IMR-90 (cell line): Measurements from ENCODE around the gene SPSB4. TPM values are rescaled to one million over a fixed set of nuclear protein-coding genes. Genes with fewer than 3 reads are reported as not detected.

Experiments used
- ATAC-seq: fragments of 200-7000 bp; cut with Tn5 transposase; 2 replicates; pipeline ENCODE4 v1.9.1; 2020; ENCODE audit warnings: low read depth, mild to moderate bottlenecking, moderate library complexity
- BruUV-seq: library from RNA; stranded (reverse); fragments of 400-500 nt; replicated peaks from 2 replicates; lab custom pipeline; 2021; lab: Mats Ljungman, UMichigan
- CTCF ChIA-PET: fragments of 300-600 bp; formaldehyde crosslinking; extraction: SDS; loops from one replicate; lab custom pipeline; 2021; ENCODE audit warnings: antibody characterized with exemption; lab: Yijun Ruan, JAX
- POLR2A ChIA-PET: fragments of 300-600 bp; sonication (Branson Sonifier 250); formaldehyde crosslinking; loops from one replicate; lab custom pipeline; 2022; ENCODE audit warnings: antibody characterized with exemption; ENCODE audit not compliant: unreplicated experiment; lab: Charles Lee
- DNase-seq: peaks from one replicate; pipeline ENCODE4 v3.0.0; 2013
- H2AFZ ChIP-seq: replicated peaks from 2 replicates; pipeline ENCODE3; 2013; ENCODE audit warnings: low read length, mild to moderate bottlenecking; ENCODE audit not compliant: poor library complexity
- H2AK5ac ChIP-seq: 2 replicates; pipeline ENCODE4 v1.6.1; 2013; ENCODE audit warnings: low read depth, low read length, inconsistent platforms
- H2AK9ac ChIP-seq: replicated peaks from 2 replicates; pipeline ENCODE3; 2013; ENCODE audit warnings: mild to moderate bottlenecking, low read depth, low read length, moderate library complexity; ENCODE audit not compliant: poor library complexity
- H2BK120ac ChIP-seq: 2 replicates; pipeline ENCODE4 v1.6.1; 2013; ENCODE audit warnings: low read depth, low read length, inconsistent platforms
- H2BK15ac ChIP-seq: 3 replicates; pipeline ENCODE4 v1.6.1; 2013; ENCODE audit warnings: low read depth, low read length, inconsistent platforms
- H2BK20ac ChIP-seq: 2 replicates; pipeline ENCODE4 v1.6.1; 2013; ENCODE audit warnings: low read depth, mild to moderate bottlenecking, inconsistent platforms, low read length, moderate library complexity
- H2BK5ac ChIP-seq: 2 replicates; pipeline ENCODE4 v1.6.1; 2013; ENCODE audit warnings: mild to moderate bottlenecking, low read depth, low read length, inconsistent platforms; ENCODE audit not compliant: poor library complexity, severe bottlenecking
- H3K14ac ChIP-seq: replicated peaks from 2 replicates; pipeline ENCODE4 v1.6.1; 2013; ENCODE audit warnings: low read depth, low read length, inconsistent platforms
- H3K18ac ChIP-seq: 2 replicates; pipeline ENCODE4 v1.6.1; 2013; ENCODE audit warnings: low read depth, low read length, control low read depth
- H3K23ac ChIP-seq: 2 replicates; pipeline ENCODE4 v1.6.1; 2013; ENCODE audit warnings: low read depth, low read length, inconsistent platforms
- H3K27ac ChIP-seq: 2 replicates; pipeline ENCODE4 v1.5.1; 2013; ENCODE audit warnings: mild to moderate bottlenecking, control low read depth, low read length; ENCODE audit not compliant: insufficient read depth
- H3K27me3 ChIP-seq: 2 replicates; pipeline ENCODE4 v1.6.1; 2013; ENCODE audit warnings: low read length; ENCODE audit not compliant: control insufficient read depth, insufficient read depth
- H3K36me3 ChIP-seq: 2 replicates; pipeline ENCODE4 v1.6.1; 2013; ENCODE audit warnings: low read length, mixed read lengths; ENCODE audit not compliant: control insufficient read depth, insufficient read depth
- H3K4ac ChIP-seq: 2 replicates; pipeline ENCODE4 v1.6.1; 2013; ENCODE audit warnings: low read depth, low read length, inconsistent platforms
- H3K4me1 ChIP-seq: 2 replicates; pipeline ENCODE4 v1.6.1; 2013; ENCODE audit warnings: low read length, mixed read lengths; ENCODE audit not compliant: control insufficient read depth, insufficient read depth
- H3K4me2 ChIP-seq: 2 replicates; pipeline ENCODE4 v1.6.1; 2013; ENCODE audit warnings: low read depth, mild to moderate bottlenecking, control low read depth, low read length, moderate library complexity
- H3K4me3 ChIP-seq: 2 replicates; pipeline ENCODE4 v1.5.1; 2013; ENCODE audit warnings: low read depth, mild to moderate bottlenecking, control low read depth, low read length, moderate library complexity; ENCODE audit not compliant: insufficient read depth
- H3K56ac ChIP-seq: 2 replicates; pipeline ENCODE4 v1.6.1; 2013; ENCODE audit warnings: low read length, inconsistent platforms; ENCODE audit not compliant: insufficient read depth; ENCODE audit errors: extremely low read depth
- H3K79me1 ChIP-seq, 2 experiments: 2 replicates each; pipeline ENCODE4 v1.6.1; 2013; ENCODE audit warnings: low read length in 2 of 2, inconsistent platforms in 1 of 2, low read depth in 1 of 2
- H3K9ac ChIP-seq: 2 replicates; pipeline ENCODE4 v1.6.1; 2013; ENCODE audit warnings: low read depth, low read length, control low read depth
- H3K9me1 ChIP-seq: 2 replicates; pipeline ENCODE4 v1.6.1; 2013; ENCODE audit warnings: low read length, inconsistent platforms; ENCODE audit not compliant: insufficient read depth
- H3K9me3 ChIP-seq: 2 replicates; pipeline ENCODE4 v1.6.1; 2013; ENCODE audit warnings: low read length; ENCODE audit not compliant: control insufficient read depth, insufficient read depth
- H4K20me1 ChIP-seq: 2 replicates; pipeline ENCODE4 v1.6.1; 2013; ENCODE audit warnings: low read length, inconsistent platforms; ENCODE audit not compliant: insufficient read depth
- H4K5ac ChIP-seq: 2 replicates; pipeline ENCODE4 v1.6.1; 2013; ENCODE audit warnings: mild to moderate bottlenecking, low read depth, low read length, control low read depth
- H4K8ac ChIP-seq, 2 experiments: 2 replicates each; pipeline ENCODE4 v1.6.1; 2013; ENCODE audit warnings: low read depth in 2 of 2, low read length in 2 of 2, control low read depth in 1 of 2, inconsistent platforms in 1 of 2
- H4K91ac ChIP-seq: 2 replicates; pipeline ENCODE4 v1.6.1; 2013; ENCODE audit warnings: low read depth, low read length, inconsistent platforms; ENCODE audit not compliant: insufficient read depth
- BHLHE40 ChIP-seq: fragments of 150-350 bp; IDR thresholded peaks from 2 replicates; pipeline ENCODE4 v1.6.1; 2016; ENCODE audit warnings: mild to moderate bottlenecking, low read depth, low read length
- CEBPB ChIP-seq: IDR thresholded peaks from 2 replicates; pipeline ENCODE4 v1.6.1; 2012; ENCODE audit warnings: low read depth, low read length, improper control_type of control experiment
- CHD1 ChIP-seq: IDR thresholded peaks from 2 replicates; pipeline ENCODE4 v1.6.1; 2012; ENCODE audit warnings: low read depth, low read length, improper control_type of control experiment
- MAZ ChIP-seq: IDR thresholded peaks from 2 replicates; pipeline ENCODE4 v1.6.1; 2012; ENCODE audit warnings: low read depth, mild to moderate bottlenecking, low read length, improper control_type of control experiment, moderate library complexity, borderline replicate concordance
- MXI1 ChIP-seq: IDR thresholded peaks from 2 replicates; pipeline ENCODE4 v1.6.1; 2012; ENCODE audit warnings: low read depth, mild to moderate bottlenecking, low read length, moderate library complexity, borderline replicate concordance
- RAD21 ChIP-seq: IDR thresholded peaks from 2 replicates; pipeline ENCODE4 v1.6.1; 2012; ENCODE audit warnings: low read length, improper control_type of control experiment
- SMC3 ChIP-seq: fragments of 150-350 bp; IDR thresholded peaks from 2 replicates; pipeline ENCODE4 v1.6.1; 2016; ENCODE audit warnings: low read depth, mild to moderate bottlenecking, antibody characterized with exemption, low read length, moderate library complexity
- WGBS, 2 experiments: methylation state at CpG; one replicate each; pipeline versions ENCODE4 v1.1.5 to v1.1.7; 2013; ENCODE audit warnings: missing lambda C conversion rate in 2 of 2; ENCODE audit not compliant: insufficient read length in 1 of 2; ENCODE audit errors: extremely low coverage in 2 of 2; 5-methylcytosine and 5-hydroxymethylcytosine counted together
- dilution Hi-C: fragments of 300-500 bp; cut with HindIII; formaldehyde crosslinking; loops from one replicate; pipeline ENCODE4 v1.14.3; 2018; ENCODE audit warnings: low sequenced_read_pairs; ENCODE audit not compliant: unreplicated experiment
- in situ Hi-C: fragments of 300-500 bp; cut with MboI; formaldehyde crosslinking; loops from 3 replicates; pipeline ENCODE4 v1.14.3; 2019; ENCODE audit warnings: low sequenced_read_pairs, inconsistent platforms, mixed read lengths
- intact Hi-C: fragments of 100-400 bp; cut with micrococcal nuclease; formaldehyde crosslinking; loops from 2 replicates; pipeline ENCODE4 v1.10.0; 2022
- polyA plus RNA-seq, 3 experiments: library from polyadenylated mRNA; depleted of rRNA; stranded (reverse); fragments of >200 nt; gene quantifications; 2 replicates each; pipeline ENCODE4 v1.2.3, GENCODE V29; 2012; ENCODE audit warnings: low replicate concordance in 1 of 3
- total RNA-seq: library from RNA; depleted of rRNA; stranded (reverse); fragments of >200 nt; gene quantifications from 2 replicates; pipeline ENCODE4 v1.2.3, GENCODE V29; 2012

Gene SPSB4
- total and polyA plus RNA-seq, 2 of the 4 experiments (the other 2 are of a cell fraction): not detected

DNA sequence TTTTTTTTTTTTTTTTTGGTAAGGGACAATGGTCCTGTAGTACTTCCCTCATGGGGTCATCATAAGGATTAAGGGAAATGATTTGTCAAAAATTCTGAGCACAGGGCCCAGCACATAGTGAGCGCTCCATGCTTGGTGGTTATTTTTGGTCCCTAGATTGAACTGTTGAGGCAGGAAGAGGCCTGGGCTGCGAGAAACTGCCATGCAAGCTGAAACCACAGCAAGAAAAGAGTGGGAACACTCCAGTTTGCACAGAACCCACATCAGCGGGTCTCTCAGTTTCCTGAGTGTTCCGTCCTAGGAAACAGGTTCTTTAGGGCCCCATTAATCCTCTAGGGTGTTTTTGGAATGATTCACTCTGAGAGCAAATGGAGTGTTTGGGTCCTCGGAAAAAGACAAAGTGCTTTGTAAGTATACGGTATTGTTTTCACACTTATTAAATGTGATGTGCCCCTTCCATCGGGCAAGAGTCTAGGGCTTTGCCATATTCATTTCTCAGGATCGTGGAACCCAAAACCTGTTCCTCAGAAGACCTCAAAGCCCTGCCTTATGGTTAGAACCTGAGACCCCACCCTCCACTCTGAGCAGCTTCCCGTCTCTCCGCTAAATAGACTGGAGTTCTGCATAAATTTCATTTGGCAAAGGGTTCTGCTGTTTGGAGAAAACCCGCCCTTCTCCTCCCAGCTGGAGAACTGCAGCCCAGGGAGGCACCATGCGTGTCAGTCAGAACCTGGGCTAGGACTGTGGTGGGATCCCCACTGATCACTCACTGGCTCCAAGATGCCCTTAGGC is 60.4 kb downstream of the SPSB4 start:
- H4K20me1 ChIP-seq: no peaks in the 10 kb centered on the region
- no peak overlapping the region for H2BK20ac ChIP-seq
- no peak overlapping the region for H2BK15ac ChIP-seq
- no peaks in the 10 kb centered on the region for H3K9me3 ChIP-seq
- peaks cover 10% of the 10 kb centered on the region for H3K27me3 ChIP-seq
- H3K9me1 ChIP-seq: no peaks in the 10 kb centered on the region
- H3K79me1 ChIP-seq: no peaks in the 10 kb centered on the region
- TF ChIP-seq RAD21 (no peak), SMC3 (no peak), CHD1 (no peak), BHLHE40 (no peak), CEBPB (no peak), MAZ (no peak), MXI1 (no peak)
- H4K91ac ChIP-seq: no peak overlapping the region
- no peak overlapping the region for H2AFZ ChIP-seq
- no peak overlapping the region for H3K23ac ChIP-seq
- H3K56ac ChIP-seq: no peak overlapping the region
- H3K9ac ChIP-seq: no peak overlapping the region
- H3K4me3 ChIP-seq: no peak overlapping the region
- H3K36me3 ChIP-seq: no peaks in the 10 kb centered on the region
- BruUV-seq: no TSS peak
- WGBS, 2 experiments: 100% methylated on average over 1 of the region's 12 CpGs; no CpG with 5 or more reads in 1 of the 2 experiments
- no peak overlapping the region for H3K4me2 ChIP-seq
- H3K18ac ChIP-seq: no peak overlapping the region
- dilution Hi-C loops: no loop called here
- H3K27ac ChIP-seq: no peak overlapping the region
- in situ Hi-C loops: no loop called here
- ChIA-PET CTCF (no interaction called here), POLR2A (no interaction called here)
- peaks cover 1% of the 10 kb centered on the region; the same call in 1 of the 2 replicates for H3K4me1 ChIP-seq
- no peak overlapping the region for H3K14ac ChIP-seq
- H2AK9ac ChIP-seq: no peak overlapping the region
- H3K4ac ChIP-seq: no peak overlapping the region
- H4K5ac ChIP-seq: no peak overlapping the region
- DNase-seq: no peak
- no peak overlapping the region for H4K8ac ChIP-seq
- no peak overlapping the region for H2BK5ac ChIP-seq
- ATAC-seq: no peak
- H2BK120ac ChIP-seq: no peak overlapping the region
- intact Hi-C loops: no loop called here
- no peak overlapping the region for H2AK5ac ChIP-seq
